ENCODE results near the gene ATP2B1. TPM values are rescaled to one million over a fixed set of nuclear protein-coding genes. Genes with fewer than 3 reads are reported as not detected.

The ATP2B1 gene
- total RNA-seq, 1 experiment from 2014 or later: 521 TPM

GRCh38 chr12:89544022-89544421, 164.6 kb downstream of the ATP2B1 start:
- DNase-seq (ENCODE audit: low read depth): no peak

GRCh38 chr12:89542912-89543592, 165.6 kb downstream of the ATP2B1 start:
- peak; percentile 83 for DNase-seq (ENCODE audit: low read depth)

- no peak for DNase-seq (ENCODE audit: low read depth)
These were observed 166.4 kb downstream of the ATP2B1 start for GRCh38 chr12:89542236-89542635.

GRCh38 chr12:89540586-89540985, 168.1 kb downstream of the ATP2B1 start:
- DNase-seq (ENCODE audit: low read depth): no peak

- DNase-seq (ENCODE audit: low read depth): no peak
These were observed 169.0 kb downstream of the ATP2B1 start for GRCh38 chr12:89539426-89540223.

GRCh38 chr12:89538897-89539296, 169.7 kb downstream of the ATP2B1 start:
- no peak for DNase-seq (ENCODE audit: low read depth)

Other genes starting within 250 kb of the ATP2B1 start
- 6.3 and 6.4 TPM in 2 replicates for gene GALNT4, start 184.0 kb downstream of the ATP2B1 start, total RNA-seq (2014; rRNA removed)
- 12.4 and 16.0 TPM in 2 replicates for gene POC1B, start 182.8 kb downstream of the ATP2B1 start, total RNA-seq (2014; rRNA removed)